A549 (cell line): ENCODE measurements around the gene FAM47E.
A peak's percentile ranks its signal among the peaks of the same experiment; 100 is the strongest.

ENCODE experiments used
- BHLHE40 ChIP-seq: IDR thresholded peaks from 2 replicates; pipeline ENCODE4 v1.6.1; 2012; ENCODE audit warnings: low read depth, low read length, inconsistent platforms
- CEBPB ChIP-seq, 2 experiments: fragments of >200 bp in 1 of 2; sonication (Bioruptor Twin) in 1 of 2; formaldehyde crosslinking in 1 of 2; IDR thresholded peaks; 2 replicates each; pipeline ENCODE4 v1.6.1; 2012 to 2016
- CTCF ChIP-seq: fragments of >200 bp; sonication (Bioruptor Twin); formaldehyde crosslinking; IDR thresholded peaks from 3 replicates; pipeline ENCODE4 v1.5.1; 2016
- EP300 ChIP-seq, 2 experiments: fragments of >200 bp; sonication (Bioruptor Twin); formaldehyde crosslinking; IDR thresholded peaks; 2 replicates in 1 of 2; 3 replicates in 1 of 2; pipeline ENCODE4 v1.6.1; 2016 to 2017
- ESRRA ChIP-seq: fragments of 150-350 bp; IDR thresholded peaks from 2 replicates; pipeline ENCODE4 v1.6.1; 2014; ENCODE audit warnings: mild to moderate bottlenecking, low read length, borderline replicate concordance
- POLR2A ChIP-seq: IDR thresholded peaks from 2 replicates; pipeline ENCODE4 v1.6.1; 2012; ENCODE audit warnings: mild to moderate bottlenecking, low read length
- TFCP2L1 ChIP-seq: fragments of 250-450 bp; sonication (Bioruptor Pico); IDR thresholded peaks from 2 replicates; pipeline ENCODE4 v1.5.0; 2021; ENCODE audit warnings: mild to moderate bottlenecking

GRCh38 chr4:76305971-76306881 lies 54.7 kb downstream of the FAM47E start, which contains the start of gene STBD1:
- TF ChIP-seq EP300 (IDR thresholded peaks at IDR 0.05) (no peak), CTCF (no peak), ESRRA (no peak), POLR2A (peak; percentile 41), CEBPB (IDR thresholded peaks at IDR 0.05) (no peak), BHLHE40 (no peak), TFCP2L1 (CRISPR knock-in tag) (no peak)
